Loucy (cell line): ENCODE data around the gene ATP10D.

Experiments used
- EZH2phosphoT487 ChIP-seq: fragments of 200-600 bp; IDR thresholded peaks from 2 replicates; pipeline ENCODE4 v1.6.1; 2018; ENCODE audit warnings: antibody characterized with exemption, mild to moderate bottlenecking, moderate library complexity, borderline replicate concordance
- TF ChIP-seq, protein P1 (sequence below): fragments of 200-600 bp; sonication (generic); conservative IDR thresholded peaks from 2 replicates; pipeline ENCODE4 v1.5.1; 2014; ENCODE audit warnings: mild to moderate bottlenecking, antibody characterized with exemption, low read length

DNA sequence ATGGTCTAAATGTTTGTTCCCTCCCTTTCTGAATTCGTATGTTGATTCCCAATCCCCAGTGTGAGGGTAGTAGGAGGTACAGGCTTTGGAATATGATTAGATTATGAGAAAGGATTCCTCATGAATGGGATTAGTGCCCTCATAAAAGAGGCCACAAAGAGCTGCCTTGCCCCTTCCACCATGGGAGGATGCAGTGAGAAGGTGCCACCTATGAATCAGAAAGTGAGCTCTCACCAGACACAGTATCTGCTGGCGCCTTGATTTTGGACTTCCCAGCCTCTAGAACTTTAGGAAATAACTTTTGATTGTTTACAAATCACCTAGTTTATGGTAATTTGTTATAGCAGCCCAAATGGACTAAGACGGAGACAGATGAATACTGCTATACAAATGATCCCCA lies 3.6 kb downstream of the ATP10D start:
- TF ChIP-seq, protein P1, sequence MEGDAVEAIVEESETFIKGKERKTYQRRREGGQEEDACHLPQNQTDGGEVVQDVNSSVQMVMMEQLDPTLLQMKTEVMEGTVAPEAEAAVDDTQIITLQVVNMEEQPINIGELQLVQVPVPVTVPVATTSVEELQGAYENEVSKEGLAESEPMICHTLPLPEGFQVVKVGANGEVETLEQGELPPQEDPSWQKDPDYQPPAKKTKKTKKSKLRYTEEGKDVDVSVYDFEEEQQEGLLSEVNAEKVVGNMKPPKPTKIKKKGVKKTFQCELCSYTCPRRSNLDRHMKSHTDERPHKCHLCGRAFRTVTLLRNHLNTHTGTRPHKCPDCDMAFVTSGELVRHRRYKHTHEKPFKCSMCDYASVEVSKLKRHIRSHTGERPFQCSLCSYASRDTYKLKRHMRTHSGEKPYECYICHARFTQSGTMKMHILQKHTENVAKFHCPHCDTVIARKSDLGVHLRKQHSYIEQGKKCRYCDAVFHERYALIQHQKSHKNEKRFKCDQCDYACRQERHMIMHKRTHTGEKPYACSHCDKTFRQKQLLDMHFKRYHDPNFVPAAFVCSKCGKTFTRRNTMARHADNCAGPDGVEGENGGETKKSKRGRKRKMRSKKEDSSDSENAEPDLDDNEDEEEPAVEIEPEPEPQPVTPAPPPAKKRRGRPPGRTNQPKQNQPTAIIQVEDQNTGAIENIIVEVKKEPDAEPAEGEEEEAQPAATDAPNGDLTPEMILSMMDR = no peak
- no peak for TF ChIP-seq EZH2phosphoT487
